HG02759 (cell line): ENCODE results near the gene BLOC1S1.
"Not testable (repeated sequence)": the region's sequence is repeated elsewhere in the genome, so short reads cannot be mapped to it uniquely, and the experiment has no call there.

Source experiments
- ATAC-seq: cut with Tn5 transposase; IDR thresholded peaks from one replicate; pipeline ENCODE4 v1.9.1; 2021; ENCODE audit warnings: mild to moderate bottlenecking, moderate library complexity; ENCODE audit not compliant: unreplicated experiment

The BLOC1S1 gene

DNA sequence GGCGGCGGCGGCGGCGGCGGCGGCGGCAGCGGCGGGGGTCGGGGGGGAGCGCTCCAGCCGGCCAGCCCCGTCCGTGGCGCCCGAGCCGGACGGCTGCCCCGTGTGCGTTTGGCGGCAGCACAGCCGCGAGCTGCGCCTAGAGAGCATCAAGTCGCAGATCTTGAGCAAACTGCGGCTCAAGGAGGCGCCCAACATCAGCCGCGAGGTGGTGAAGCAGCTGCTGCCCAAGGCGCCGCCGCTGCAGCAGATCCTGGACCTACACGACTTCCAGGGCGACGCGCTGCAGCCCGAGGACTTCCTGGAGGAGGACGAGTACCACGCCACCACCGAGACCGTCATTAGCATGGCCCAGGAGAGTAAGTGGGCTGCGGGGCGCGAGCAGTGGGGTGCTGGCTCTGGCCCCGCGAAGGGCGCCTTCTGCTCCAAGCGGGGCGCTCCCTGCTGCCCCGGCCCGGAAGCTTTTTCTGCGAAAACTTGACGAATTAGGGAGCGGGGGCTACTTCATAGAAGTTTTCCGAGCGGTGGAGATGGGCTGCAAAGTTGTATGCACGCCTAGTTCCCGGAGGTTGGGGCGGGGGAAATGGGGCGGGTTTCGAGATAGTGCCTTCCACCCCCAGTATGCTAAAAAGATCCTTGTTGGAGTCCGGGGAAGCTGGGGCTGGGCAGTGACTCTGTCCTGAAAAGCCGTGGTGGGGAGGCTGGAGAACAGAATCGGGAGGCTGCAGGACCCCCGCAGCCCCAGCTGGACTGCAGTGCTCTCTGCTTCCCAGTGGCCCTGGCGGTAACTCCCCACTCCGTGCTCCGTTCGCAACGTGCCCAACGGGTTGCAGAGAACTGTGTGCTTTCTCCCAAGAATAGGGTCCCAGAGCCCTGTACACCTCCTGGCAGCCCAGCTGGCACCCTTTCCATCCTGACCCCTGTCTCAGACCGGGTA is 27.8 kb downstream of the BLOC1S1 start:
- peak; percentile 61 for ATAC-seq

DNA sequence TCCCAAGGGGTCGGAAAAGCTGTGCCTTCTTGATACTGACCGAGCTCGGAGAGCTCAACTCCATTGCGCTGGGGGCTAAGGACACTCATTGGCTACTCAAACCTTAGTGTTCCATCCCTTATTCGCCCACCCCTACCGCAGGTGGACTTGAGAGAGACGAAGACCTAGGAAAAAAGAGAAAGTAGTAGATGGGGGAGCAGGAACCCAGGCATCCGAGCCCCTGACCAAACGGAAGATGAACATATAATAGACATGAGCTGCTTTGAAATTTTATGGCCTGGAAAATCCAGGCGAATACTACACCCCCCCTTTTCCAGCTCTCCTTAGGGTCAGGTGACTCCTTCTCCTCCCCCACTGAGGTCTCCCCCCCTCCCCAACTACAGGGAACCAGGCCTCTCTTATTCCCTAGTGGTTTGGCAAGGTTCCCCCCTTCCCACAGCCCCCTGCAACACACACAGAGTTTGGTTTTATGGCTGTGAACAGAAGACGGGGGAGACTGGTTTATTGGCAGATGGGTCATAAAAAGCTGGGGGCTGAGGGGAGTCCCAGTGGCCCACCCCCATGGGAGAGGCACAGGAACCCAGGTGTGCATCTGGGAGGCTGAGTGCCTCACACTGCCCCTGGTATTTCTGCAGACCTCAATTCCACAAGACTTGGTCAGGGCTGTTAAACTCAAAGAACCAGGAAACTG is 28.6 kb downstream of the BLOC1S1 start:
- ATAC-seq: no peak

DNA sequence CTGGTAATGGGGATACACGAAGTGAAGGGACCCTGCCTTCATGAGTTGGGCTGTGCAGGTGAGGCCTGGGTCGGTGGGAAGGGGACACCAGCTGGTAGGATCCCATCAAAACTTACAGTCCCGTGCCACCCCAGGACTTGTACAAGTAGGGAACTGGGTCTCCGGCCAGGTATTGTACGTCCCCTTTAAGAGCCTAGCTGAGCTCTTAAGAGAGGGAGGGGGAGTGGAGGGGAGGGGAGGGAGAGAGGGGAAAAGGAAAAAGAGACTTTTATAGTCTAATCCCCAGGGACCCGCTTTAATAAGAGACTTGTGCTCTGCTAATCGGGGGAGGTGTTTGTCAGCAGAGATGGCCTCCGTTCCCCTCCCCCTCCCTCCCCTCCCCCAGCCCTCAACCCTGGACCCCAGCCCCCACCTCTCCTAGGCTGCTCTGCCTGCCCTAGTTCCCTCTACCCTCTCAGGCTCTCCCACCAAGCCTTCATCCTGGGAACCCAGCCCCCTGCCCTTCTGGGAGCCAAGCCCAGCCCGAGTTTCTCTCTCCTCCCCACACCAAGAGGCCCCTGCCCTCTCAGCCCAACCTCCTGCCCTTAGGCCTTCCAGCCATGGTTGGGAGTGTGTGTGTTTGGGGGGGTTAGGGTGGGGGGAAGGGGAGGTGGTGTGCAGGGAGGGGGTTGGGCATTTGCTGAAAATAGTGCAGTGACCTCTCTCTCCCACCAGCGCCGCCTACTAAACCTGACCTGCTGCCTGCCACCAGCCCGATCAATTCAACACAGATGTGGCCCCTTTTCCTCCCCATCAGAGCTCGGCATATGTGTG is 29.7 kb downstream of the BLOC1S1 start:
- ATAC-seq: no peak

DNA sequence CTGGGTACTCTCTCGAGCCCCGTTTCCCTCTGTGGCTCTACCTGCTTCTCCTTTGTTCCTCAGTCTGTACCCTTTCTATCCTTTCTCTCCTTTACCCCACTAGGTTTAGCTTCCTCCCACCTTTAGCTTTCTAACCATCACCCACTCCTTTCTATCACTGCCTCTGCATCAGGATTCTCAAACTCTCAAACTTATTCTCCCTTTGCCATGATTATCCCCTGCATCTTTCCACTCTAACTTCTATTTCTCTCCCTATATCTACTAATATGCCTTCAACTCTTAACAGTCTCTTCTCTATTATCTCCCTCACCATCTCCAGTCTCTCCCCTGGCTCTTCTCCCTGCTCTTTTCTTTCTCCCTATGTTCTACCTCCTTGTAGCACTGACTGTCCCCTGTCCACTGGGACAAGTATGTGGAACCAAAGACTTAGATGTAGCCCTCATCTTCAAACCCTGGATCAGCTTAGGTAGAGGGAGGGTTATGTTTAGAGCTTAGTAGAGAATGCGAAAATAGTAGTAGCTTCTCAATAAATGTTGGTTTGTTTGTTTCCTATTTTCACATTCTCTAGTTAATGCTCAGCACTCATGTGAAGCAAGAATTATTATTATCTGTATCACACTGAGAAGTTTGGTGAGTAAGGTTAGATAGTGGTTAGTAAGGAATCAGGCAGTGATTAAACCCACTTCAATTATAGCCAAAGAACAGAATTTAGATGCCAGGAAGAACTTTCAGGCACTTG is 30.5 kb downstream of the BLOC1S1 start:
- ATAC-seq: no peak

DNA sequence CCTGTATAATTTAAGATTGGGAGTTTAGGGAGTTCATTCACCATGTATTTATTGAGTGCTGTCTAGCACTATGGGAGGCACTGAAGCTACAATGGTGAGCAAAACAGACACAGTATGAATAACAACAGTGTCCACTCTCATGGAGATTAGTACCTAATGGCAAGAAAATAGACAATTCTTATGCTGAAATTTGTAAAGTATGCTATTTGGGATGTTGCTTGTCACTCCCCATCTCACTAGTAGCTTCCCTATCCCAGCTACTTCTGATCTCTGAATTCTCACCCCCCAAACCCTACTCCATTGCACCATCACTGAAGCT is 31.0 kb downstream of the BLOC1S1 start:
- no peak for ATAC-seq

DNA sequence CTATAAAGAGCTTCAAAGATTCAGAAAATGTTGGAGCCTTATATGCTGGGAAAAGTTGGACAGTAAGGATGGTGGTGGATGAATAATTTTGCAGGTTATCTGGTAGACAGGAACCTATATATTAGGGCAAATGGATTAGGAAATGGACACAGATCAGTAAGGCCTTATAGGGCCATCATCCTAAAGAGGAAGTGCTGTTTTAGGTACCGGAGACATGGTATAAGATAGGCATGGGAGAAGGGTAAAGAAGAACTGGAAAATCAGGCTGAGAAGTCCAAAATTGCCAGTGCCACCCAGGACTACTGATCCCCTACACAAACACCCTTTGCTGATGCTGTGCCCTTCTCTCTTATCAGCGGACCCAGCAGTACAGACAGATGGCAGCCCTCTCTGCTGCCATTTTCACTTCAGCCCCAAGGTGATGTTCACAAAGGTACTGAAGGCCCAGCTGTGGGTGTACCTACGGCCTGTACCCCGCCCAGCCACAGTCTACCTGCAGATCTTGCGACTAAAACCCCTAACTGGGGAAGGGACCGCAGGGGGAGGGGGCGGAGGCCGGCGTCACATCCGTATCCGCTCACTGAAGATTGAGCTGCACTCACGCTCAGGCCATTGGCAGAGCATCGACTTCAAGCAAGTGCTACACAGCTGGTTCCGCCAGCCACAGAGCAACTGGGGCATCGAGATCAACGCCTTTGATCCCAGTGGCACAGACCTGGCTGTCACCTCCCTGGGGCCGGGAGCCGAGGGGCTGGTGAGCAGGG is 32.6 kb downstream of the BLOC1S1 start:
- no peak for ATAC-seq

DNA sequence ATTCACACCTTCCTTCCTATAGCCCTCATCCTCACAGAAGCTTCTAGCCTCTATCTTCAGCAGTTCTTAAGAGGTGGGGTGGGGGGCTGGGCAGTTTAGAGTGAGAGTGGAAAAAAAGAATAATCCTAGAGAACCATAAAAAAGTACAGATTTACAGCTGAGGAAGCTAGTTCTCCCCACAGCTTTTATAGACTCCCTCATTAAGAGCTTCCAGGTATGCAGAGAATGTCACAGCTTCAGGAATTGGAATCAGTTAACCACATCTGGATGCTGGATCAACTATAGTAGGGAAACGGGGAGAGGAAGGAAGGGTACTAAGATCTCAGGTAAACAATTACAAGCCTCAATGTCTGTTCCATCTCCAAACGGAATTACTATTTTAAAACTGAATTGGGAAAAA is 39.4 kb downstream of the BLOC1S1 start:
- no peak for ATAC-seq

DNA sequence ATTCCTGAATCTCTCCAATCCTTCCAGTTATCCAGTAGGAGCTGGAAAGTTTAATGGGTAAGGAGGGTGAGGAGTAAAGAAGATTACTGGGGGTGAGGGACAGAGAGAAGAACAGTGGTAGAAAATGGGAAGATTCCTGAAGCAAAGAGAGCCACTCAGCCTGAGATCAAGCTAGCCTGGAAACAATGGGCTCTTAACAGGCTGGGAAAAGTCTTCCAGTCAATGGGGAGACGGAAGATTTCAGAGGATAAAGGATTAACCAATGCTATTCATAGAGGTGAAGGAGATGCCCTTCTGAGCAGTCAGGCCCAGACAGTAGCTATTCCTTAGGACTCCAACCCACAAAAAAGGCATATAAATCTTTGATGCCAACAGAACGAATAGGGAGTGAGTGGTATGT is 41.9 kb downstream of the BLOC1S1 start:
- ATAC-seq: no peak

DNA sequence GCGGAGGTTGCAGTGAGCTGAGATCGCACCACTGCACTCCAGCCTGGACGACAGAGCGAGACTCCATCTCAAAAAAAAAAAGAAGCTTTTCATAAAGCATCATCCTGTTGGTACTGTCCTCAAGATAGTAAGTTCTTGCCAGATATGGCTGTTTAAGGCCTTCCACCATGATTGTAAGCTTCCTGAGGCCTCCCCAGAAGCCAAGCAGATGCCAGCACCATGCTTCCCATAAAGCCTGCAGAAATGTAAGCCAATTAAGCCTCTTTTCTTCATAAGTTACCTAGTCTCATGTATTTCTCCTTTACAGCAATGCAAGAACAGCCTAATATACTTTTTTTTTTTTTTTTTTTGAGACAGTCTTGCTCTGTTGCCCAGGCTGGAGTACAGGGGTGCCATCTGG is 42.7 kb downstream of the BLOC1S1 start:
- not testable (repeated sequence) for ATAC-seq

DNA sequence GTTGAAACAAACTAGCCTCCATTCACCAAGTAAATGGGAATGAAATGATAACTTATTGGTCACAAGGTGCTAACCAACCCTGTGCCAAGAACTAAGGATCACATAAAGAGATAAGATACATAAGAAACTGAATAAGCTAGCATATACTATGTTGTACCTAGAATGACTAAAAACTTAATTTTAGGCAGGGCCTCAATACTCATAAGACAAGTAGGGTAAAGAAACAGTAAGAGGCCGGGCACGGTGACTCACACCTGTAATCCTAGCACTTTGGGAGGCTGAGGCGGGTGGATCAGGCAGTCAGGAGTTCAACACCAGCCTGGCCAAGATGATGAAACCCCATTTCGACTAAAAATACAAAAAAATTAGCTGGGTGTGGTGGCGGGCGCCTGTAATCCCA is 44.8 kb downstream of the BLOC1S1 start:
- ATAC-seq: no peak

DNA sequence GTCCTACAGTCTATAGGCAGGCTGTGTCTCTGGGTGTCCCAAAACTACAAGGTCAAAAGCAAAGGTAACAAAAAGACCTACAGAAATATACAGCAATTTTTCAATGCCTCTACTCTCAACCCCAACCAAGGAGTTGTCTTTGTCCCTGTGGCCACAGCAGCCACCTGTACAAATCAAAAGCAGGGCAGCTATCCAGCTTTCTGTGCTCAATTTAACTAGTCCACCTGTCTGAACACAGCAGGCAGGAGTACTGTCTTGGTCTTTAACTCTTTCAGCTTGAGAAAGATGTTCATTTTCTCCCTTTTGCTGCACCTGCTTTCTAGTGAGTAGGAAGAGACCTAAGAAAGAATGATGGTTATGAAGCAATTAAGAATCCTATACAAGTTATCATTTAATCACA is 46.8 kb downstream of the BLOC1S1 start:
- ATAC-seq: no peak

DNA sequence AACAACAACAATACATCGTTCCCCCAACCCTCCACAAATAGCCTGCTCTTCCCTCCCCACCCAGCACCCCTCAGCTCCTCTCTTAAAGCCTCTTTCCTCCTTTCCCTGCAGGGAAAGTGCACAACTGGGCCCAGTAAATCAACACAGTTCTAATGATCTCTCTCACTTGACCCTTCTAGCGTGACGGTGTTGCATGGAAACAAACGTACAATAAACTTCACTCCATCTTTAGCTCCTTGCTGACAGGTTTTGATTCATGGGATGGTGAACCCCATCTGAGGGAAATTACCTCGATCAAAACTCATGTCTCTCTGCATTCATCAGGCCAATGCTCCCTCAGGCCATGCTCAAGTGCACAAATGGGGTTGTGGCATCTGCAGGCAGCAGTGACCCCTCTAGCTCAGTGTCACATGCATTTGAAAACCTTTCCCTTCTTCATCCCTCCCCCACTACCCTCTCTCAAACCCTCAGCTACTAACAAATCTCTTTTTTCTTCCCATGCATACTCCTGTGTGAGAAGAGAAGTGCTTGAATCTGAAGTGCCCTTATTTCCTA is 50.0 kb downstream of the BLOC1S1 start:
- no peak for ATAC-seq

DNA sequence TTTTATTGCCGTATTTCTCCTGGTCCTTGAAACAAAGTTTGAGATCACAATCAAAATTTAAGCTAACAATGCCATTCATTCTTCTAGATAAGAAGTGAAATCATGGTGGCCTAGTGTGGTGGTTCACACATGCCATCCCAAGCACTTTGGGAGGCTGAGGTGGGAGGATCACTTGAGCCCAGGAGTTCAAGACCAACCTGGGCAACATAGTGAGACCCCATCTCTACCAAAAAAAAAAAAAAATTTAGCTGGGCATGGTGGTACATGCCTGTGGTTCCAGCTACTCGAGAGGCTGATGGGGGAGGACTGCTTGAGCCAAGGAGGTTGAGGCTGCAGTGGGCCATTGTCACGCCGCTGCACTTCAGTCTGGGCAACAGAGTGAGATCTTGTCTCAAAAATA is 51.3 kb downstream of the BLOC1S1 start:
- ATAC-seq: no peak
